ENCODE data around the gene ZIC2. TPM values are rescaled to one million over a fixed set of nuclear protein-coding genes. Genes with fewer than 3 reads are reported as not detected.
A peak's percentile ranks its signal among the peaks of the same experiment; 100 is the strongest.

The ZIC2 gene
- total RNA-seq, 1 experiment from 2014 or later: 426 TPM

GRCh38 chr13:99991013-99991827, 9.6 kb downstream of the ZIC2 start:
- no peak overlapping the region for H3K27ac ChIP-seq (ENCODE audit: insufficient read length, low read depth, low read length)
- no peak overlapping the region for H3K18ac ChIP-seq (ENCODE audit: insufficient read length, low read depth, low read length)
- H3K56ac ChIP-seq (ENCODE audit: insufficient read length, low read depth, low read length): no peak overlapping the region
- H3K9me3 ChIP-seq (ENCODE audit: control insufficient read depth, low read depth, low read length): no peaks in the 10 kb centered on the region
- H2AFZ ChIP-seq (ENCODE audit: low read length): no peak overlapping the region
- no peak overlapping the region for H2BK15ac ChIP-seq (ENCODE audit: low read depth, low read length)
- peaks cover 83 to 88% of the 10 kb centered on the region in 2 experiments for H3K4me1 Mint-ChIP-seq
- no peak overlapping the region for H2AK5ac ChIP-seq (ENCODE audit: insufficient read length, low read length)
- no CpG with 5 or more reads among the region's 35 CpGs for WGBS (ENCODE audit: extremely low coverage, insufficient read length, low lambda C conversion rate)
- H2BK5ac ChIP-seq (ENCODE audit: insufficient read length, low read length): no peak overlapping the region
- no peak overlapping the region for H2BK12ac ChIP-seq (ENCODE audit: insufficient read length, low read depth, low read length)
- peaks cover 46% of the 10 kb centered on the region; the same call in 1 of the 2 replicates for H3K27me3 ChIP-seq (ENCODE audit: insufficient read depth, low read length)
- TF ChIP-seq CTCF (conservative IDR thresholded peaks at IDR 0.05): no peak
- no peaks in the 10 kb centered on the region for H3K79me1 ChIP-seq (ENCODE audit: insufficient read depth, low read depth, low read length, poor library complexity, severe bottlenecking)
- H2BK20ac ChIP-seq (ENCODE audit: low read depth, low read length, poor library complexity, severe bottlenecking): no peak overlapping the region
- no peak overlapping the region for H2BK120ac ChIP-seq (ENCODE audit: low read depth, low read length, poor library complexity, severe bottlenecking)
- peaks cover 5 to 12% (median 12%) of the 10 kb centered on the region in 3 experiments for H3K36me3 Mint-ChIP-seq (ENCODE audit: insufficient read depth in 1 of 3, low read depth in 3 of 3)
- DNase-seq: peak; percentile 60
- peak overlapping the region; percentile 86 for H3K4me2 ChIP-seq (ENCODE audit: insufficient read depth, insufficient read length, low read length)
- no peak overlapping the region for H3K23ac ChIP-seq (ENCODE audit: insufficient read length, low read depth, low read length)
- no peak overlapping the region for H3K4ac ChIP-seq (ENCODE audit: low read depth, low read length)
- no peak overlapping the region for H4K8ac ChIP-seq (replicated peaks; ENCODE audit: insufficient read length, low read depth, low read length)
- no peaks in the 10 kb centered on the region for H4K20me1 ChIP-seq (ENCODE audit: control insufficient read depth, insufficient read depth, insufficient read length)
- H3K4me1 ChIP-seq (ENCODE audit: insufficient read depth, low read length): peaks cover 4% of the 10 kb centered on the region; the same call in 1 of the 2 replicates
- H4K91ac ChIP-seq (ENCODE audit: insufficient read length, low read depth, low read length): no peak overlapping the region
- H3K9me3 Mint-ChIP-seq: peaks cover under 1 to 9% of the 10 kb centered on the region in 2 experiments; a peak in 2 of 5 replicates
- H3K27me3 Mint-ChIP-seq (ENCODE audit: low read depth): peaks cover 92% of the 10 kb centered on the region
- H3K14ac ChIP-seq (ENCODE audit: insufficient read depth, low read length): peak overlapping the region; percentile 70
- peak overlapping the region; percentile 61 to 77 for H3K4me3 Mint-ChIP-seq
- no peak overlapping the region for H3K9ac ChIP-seq (ENCODE audit: extremely low read depth, insufficient read length, low read length)
- peak overlapping the region in 1 of 3 experiments; percentile 81; a peak in 2 of 7 replicates for H3K27ac Mint-ChIP-seq
- peaks cover 42% of the 10 kb centered on the region for H3K23me2 ChIP-seq (ENCODE audit: insufficient read length, low read depth, low read length, poor library complexity, severe bottlenecking)
- no peaks in the 10 kb centered on the region for H3K79me2 ChIP-seq (ENCODE audit: insufficient read depth, low read length)
- no peak overlapping the region for H3T11ph ChIP-seq (ENCODE audit: low read length)
- no peak overlapping the region for H4K5ac ChIP-seq (ENCODE audit: insufficient read length, low read depth, low read length)

Measured in H9 (cell line).